H1 (cell line): Measurements from ENCODE around the gene SKIL. TPM values are rescaled to one million over a fixed set of nuclear protein-coding genes. Genes with fewer than 3 reads are reported as not detected.

ENCODE experiments used
- CTCF ChIA-PET: fragments of 300-600 bp; sonication (Branson Sonifier 250); formaldehyde crosslinking; loops from one replicate; lab custom pipeline; 2021; ENCODE audit not compliant: partially characterized antibody; lab: Charles Lee
- POLR2A ChIA-PET: fragments of 300-600 bp; sonication (Branson Sonifier 250); formaldehyde crosslinking; loops from one replicate; lab custom pipeline; 2021; ENCODE audit warnings: inconsistent platforms; ENCODE audit not compliant: partially characterized antibody; lab: Charles Lee
- DNase-seq, 2 experiments: peaks; one replicate each; pipeline versions ENCODE4 v3.0.0 to v3.0.0-alpha.2; 2010 to 2022; ENCODE audit warnings: low spot score in 2 of 2, low read depth in 1 of 2, mixed read lengths in 1 of 2
- FAIRE-seq: peaks from 2 replicates; lab custom pipeline; 2011; peaks lifted over from hg19 to GRCh38; lab: Jason Lieb, UNC
- H2AFZ ChIP-seq: 2 replicates; pipeline ENCODE4 v1.8.1; 2012; ENCODE audit warnings: low read length, inconsistent platforms
- H2AK5ac ChIP-seq: 2 replicates; pipeline ENCODE4 v1.6.1; 2013; ENCODE audit warnings: low read depth, low read length
- H2BK120ac ChIP-seq: replicated peaks from 2 replicates; pipeline ENCODE3; 2013; ENCODE audit warnings: low read depth, low read length, inconsistent platforms
- H2BK12ac ChIP-seq: 2 replicates; pipeline ENCODE4 v1.6.1; 2013; ENCODE audit warnings: low read depth, low read length
- H2BK15ac ChIP-seq: 2 replicates; pipeline ENCODE4 v1.6.1; 2013; ENCODE audit warnings: low read length
- H2BK20ac ChIP-seq: 2 replicates; pipeline ENCODE4 v1.6.1; 2013; ENCODE audit warnings: low read length
- H2BK5ac ChIP-seq: 2 replicates; pipeline ENCODE4 v1.6.1; 2013; ENCODE audit warnings: low read depth, low read length
- H3K14ac ChIP-seq: 2 replicates; pipeline ENCODE4 v1.6.1; 2013; ENCODE audit warnings: inconsistent platforms; ENCODE audit not compliant: insufficient read length
- H3K18ac ChIP-seq: 2 replicates; pipeline ENCODE4 v1.6.1; 2013; ENCODE audit warnings: low read length; ENCODE audit errors: extremely low read depth
- H3K23ac ChIP-seq: 2 replicates; pipeline ENCODE4 v1.6.1; 2013; ENCODE audit warnings: inconsistent platforms; ENCODE audit not compliant: insufficient read length
- H3K23me2 ChIP-seq: 2 replicates; pipeline ENCODE4 v1.6.1; 2013; ENCODE audit warnings: low read depth, low read length
- H3K27ac ChIP-seq: 2 replicates; pipeline ENCODE4 v1.6.1; 2011; ENCODE audit warnings: low read depth, low read length, inconsistent platforms
- H3K27me3 ChIP-seq, 4 experiments: replicated peaks in 1 of 4; 1 replicate in 1 of 4; 2 replicates in 3 of 4; pipeline versions ENCODE4 v1.6.1 to v1.8.1; 2011 to 2013; ENCODE audit warnings: low read length in 3 of 4, mild to moderate bottlenecking in 3 of 4, inconsistent platforms in 2 of 4, mixed read lengths in 2 of 4, moderate library complexity in 1 of 4; ENCODE audit not compliant: control insufficient read depth in 3 of 4, insufficient read depth in 3 of 4; ENCODE audit errors: extremely low read depth in 1 of 4
- H3K36me3 ChIP-seq, 4 experiments: 2 replicates each; pipeline versions ENCODE4 v1.6.1 to v1.8.1; 2011 to 2013; ENCODE audit warnings: mild to moderate bottlenecking in 4 of 4, low read length in 3 of 4, moderate library complexity in 2 of 4, control low read depth in 1 of 4, inconsistent platforms in 1 of 4; ENCODE audit not compliant: insufficient read depth in 4 of 4, control insufficient read depth in 2 of 4
- H3K4ac ChIP-seq: replicated peaks from 2 replicates; pipeline ENCODE3; 2013; ENCODE audit warnings: low read length, low read depth, mixed read lengths, inconsistent platforms; ENCODE audit not compliant: insufficient read length
- H3K4me1 ChIP-seq, 4 experiments: replicated peaks in 1 of 4; 1 replicate in 1 of 4; 2 replicates in 3 of 4; pipeline versions ENCODE4 v1.6.1 to v1.8.1; 2011 to 2013; ENCODE audit warnings: low read length in 3 of 4, inconsistent platforms in 2 of 4, mixed read lengths in 1 of 4; ENCODE audit not compliant: insufficient read depth in 4 of 4, control insufficient read depth in 3 of 4
- H3K4me2 ChIP-seq, 2 experiments: 2 replicates each; pipeline versions ENCODE4 v1.6.1 to v1.8.1; 2011 to 2013; ENCODE audit warnings: low read depth in 2 of 2, low read length in 2 of 2, control low read depth in 1 of 2, inconsistent platforms in 1 of 2, mild to moderate bottlenecking in 1 of 2; ENCODE audit not compliant: insufficient read depth in 1 of 2
- H3K4me3 ChIP-seq, 4 experiments: fragments of 200-600, 300-600 bp in 1 of 4; sonication (generic), shearing (Covaris generic), sonication (Bioruptor Twin) in 1 of 4; 2 replicates each; pipeline versions ENCODE4 v1.5.1 to v1.8.1; 2011 to 2016; ENCODE audit warnings: low read length in 4 of 4, low read depth in 3 of 4, control low read depth in 2 of 4, inconsistent platforms in 2 of 4, mild to moderate bottlenecking in 2 of 4, mixed read lengths in 1 of 4, moderate library complexity in 1 of 4; ENCODE audit not compliant: insufficient read depth in 2 of 4; ENCODE audit errors: extremely low read depth in 1 of 4
- H3K56ac ChIP-seq: replicated peaks from 2 replicates; pipeline ENCODE3; 2013; ENCODE audit warnings: low read depth, mild to moderate bottlenecking, mixed read lengths, low read length, inconsistent platforms; ENCODE audit not compliant: insufficient read length
- H3K79me1 ChIP-seq: 2 replicates; pipeline ENCODE4 v1.6.1; 2013; ENCODE audit warnings: low read depth, low read length, control low read depth
- H3K79me2 ChIP-seq, 2 experiments: 2 replicates each; pipeline versions ENCODE4 v1.6.1 to v1.8.1; 2012 to 2013; ENCODE audit warnings: low read length in 2 of 2, mild to moderate bottlenecking in 2 of 2, inconsistent platforms in 1 of 2; ENCODE audit not compliant: insufficient read depth in 2 of 2, control insufficient read depth in 1 of 2
- H3K9ac ChIP-seq, 4 experiments: replicated peaks in 1 of 4; 1 replicate in 1 of 4; 2 replicates in 3 of 4; pipeline versions ENCODE4 v1.6.1 to v1.8.1; 2011 to 2013; ENCODE audit warnings: low read depth in 3 of 4, low read length in 3 of 4, control low read depth in 2 of 4, mild to moderate bottlenecking in 2 of 4, moderate library complexity in 2 of 4, inconsistent platforms in 1 of 4; ENCODE audit errors: extremely low read depth in 1 of 4
- H3K9me3 ChIP-seq, 2 experiments: 2 replicates each; pipeline versions ENCODE4 v1.6.1 to v1.8.1; 2012 to 2013; ENCODE audit warnings: mild to moderate bottlenecking in 2 of 2, moderate library complexity in 2 of 2, control low read depth in 1 of 2, inconsistent platforms in 1 of 2, low read depth in 1 of 2, low read length in 1 of 2, mixed read lengths in 1 of 2; ENCODE audit not compliant: insufficient read depth in 2 of 2
- H4K20me1 ChIP-seq, 2 experiments: replicated peaks in 1 of 2; 2 replicates each; pipeline versions ENCODE3 to v1.8.1; 2011 to 2013; ENCODE audit warnings: inconsistent platforms in 2 of 2, low read length in 2 of 2, mild to moderate bottlenecking in 1 of 2; ENCODE audit not compliant: insufficient read depth in 2 of 2, control insufficient read depth in 1 of 2
- H4K5ac ChIP-seq: 2 replicates; pipeline ENCODE4 v1.6.1; 2013; ENCODE audit warnings: low read length, low read depth, mixed read lengths, inconsistent platforms; ENCODE audit not compliant: insufficient read length
- H4K8ac ChIP-seq: 2 replicates; pipeline ENCODE4 v1.8.0; 2013; ENCODE audit warnings: mild to moderate bottlenecking, moderate library complexity, low read length, inconsistent platforms; ENCODE audit not compliant: insufficient read depth; ENCODE audit errors: extremely low read depth
- H4K91ac ChIP-seq: replicated peaks from 2 replicates; pipeline ENCODE3; 2013; ENCODE audit warnings: low read length, mixed read lengths, inconsistent platforms; ENCODE audit not compliant: insufficient read length
- EZH2 ChIP-seq: fragments of 200-600 bp; sonication (generic); IDR thresholded peaks from 2 replicates; pipeline ENCODE4 v1.7.1; 2012; ENCODE audit warnings: low read depth, mild to moderate bottlenecking, moderate library complexity, low read length, inconsistent platforms; ENCODE audit not compliant: severe bottlenecking
- GTF2F1 ChIP-seq: IDR thresholded peaks from 2 replicates; pipeline ENCODE4 v1.6.1; 2012; ENCODE audit warnings: low read depth, low read length, improper control_type of control experiment, borderline replicate concordance
- HDAC2 ChIP-seq, 2 experiments: fragments of 300-600 bp in 1 of 2; sonication (generic) in 1 of 2; IDR thresholded peaks; 2 replicates each; pipeline ENCODE4 v1.6.1; 2011 to 2012; ENCODE audit warnings: low read depth in 2 of 2, low read length in 2 of 2, mild to moderate bottlenecking in 2 of 2, moderate library complexity in 2 of 2, borderline replicate concordance in 1 of 2, inconsistent platforms in 1 of 2
- HDAC6 ChIP-seq: IDR thresholded peaks from one replicate; pipeline ENCODE4 v1.7.1; 2012; ENCODE audit warnings: low read depth, mild to moderate bottlenecking, inconsistent platforms, low read length, moderate library complexity
- JUN ChIP-seq: IDR thresholded peaks from 2 replicates; pipeline ENCODE4 v1.6.1; 2011; ENCODE audit warnings: low read depth, mild to moderate bottlenecking, improper control_type of control experiment, low read length
- RAD21 ChIP-seq, 2 experiments: IDR thresholded peaks in 1 of 2; conservative IDR thresholded peaks in 1 of 2; 2 replicates each; pipeline ENCODE4 v1.6.1; 2011; ENCODE audit warnings: low read depth in 2 of 2, low read length in 2 of 2, improper control_type of control experiment in 1 of 2, inconsistent platforms in 1 of 2, mild to moderate bottlenecking in 1 of 2, moderate library complexity in 1 of 2
- RXRA ChIP-seq: IDR thresholded peaks from 2 replicates; pipeline ENCODE4 v1.6.1; 2011; ENCODE audit warnings: low read depth, mild to moderate bottlenecking, low read length, moderate library complexity; ENCODE audit not compliant: insufficient read depth
- SIX5 ChIP-seq: IDR thresholded peaks from 2 replicates; pipeline ENCODE4 v1.6.1; 2011; ENCODE audit warnings: mild to moderate bottlenecking, low read depth, low read length
- SRF ChIP-seq: IDR thresholded peaks from 2 replicates; pipeline ENCODE4 v1.6.1; 2011; ENCODE audit warnings: mild to moderate bottlenecking, low read depth, low read length, moderate library complexity
- SUZ12 ChIP-seq: fragments of 200-600 bp; sonication (generic); IDR thresholded peaks from 2 replicates; pipeline ENCODE4 v1.6.1; 2012; ENCODE audit warnings: mild to moderate bottlenecking, inconsistent platforms, low read length, moderate library complexity, mixed read lengths
- TAF1 ChIP-seq: IDR thresholded peaks from 2 replicates; pipeline ENCODE4 v1.6.1; 2011; ENCODE audit warnings: mild to moderate bottlenecking, low read depth, low read length
- TBP ChIP-seq: IDR thresholded peaks from 2 replicates; pipeline ENCODE4 v1.6.1; 2011; ENCODE audit warnings: low read depth, low read length, improper control_type of control experiment
- WGBS, 2 experiments: shearing (Covaris generic) in 1 of 2; methylation state at CpG; one replicate each; pipeline versions ENCODE4 v1.1.6 to v1.1.7; 2013 to 2015; ENCODE audit warnings: low lambda C conversion rate in 2 of 2, mixed read lengths in 2 of 2, inconsistent platforms in 1 of 2, low coverage in 1 of 2, missing lambda C conversion rate in 1 of 2; ENCODE audit not compliant: insufficient replicate concordance in 2 of 2, insufficient coverage in 1 of 2, insufficient read length in 1 of 2; ENCODE audit errors: extremely low coverage in 1 of 2, missing lambda C conversion rate in 1 of 2; 5-methylcytosine and 5-hydroxymethylcytosine counted together
- polyA plus RNA-seq, 7 experiments: library from polyadenylated mRNA; depleted of rRNA in 3 of 7; stranded (reverse) in 5 of 7; unstranded in 2 of 7; fragments of >200 nt in 5 of 7; fragments of 200-250 nt in 2 of 7; gene quantifications; 1 replicate in 5 of 7; 2 replicates in 1 of 7; 4 replicates in 1 of 7; pipeline versions ENCODE4 v1.2.1 to v1.2.3, GENCODE V29; 2011 to 2013; ENCODE audit warnings: missing spikeins in 2 of 7, mixed read lengths in 2 of 7
- total RNA-seq: library from RNA; stranded (reverse); fragmentation: NEBNext Ultra II Directional; extraction: Animal tissue kit (Norgen Biotek cat#: 25700); gene quantifications from 2 replicates; pipeline ENCODE4 v1.2.1, GENCODE V29; 2021

Gene SKIL
- total and polyA plus RNA-seq, 2 of the 8 experiments (the other 6 are each of a cell fraction or from before 2014, with no cell fraction given): 13.2 to 277 TPM

GRCh38 chr3:170386468-170386867 is 29.0 kb downstream of the SKIL start:
- Histone ChIP-seq H3K9ac (no peak overlapping the region), H2BK12ac (no peak overlapping the region), H3K23me2 (no peaks in the 10 kb centered on the region), H4K5ac (no peak overlapping the region), H3K18ac (no peak overlapping the region), H3K9me3 (no peaks in the 10 kb centered on the region), H3K79me2 (peaks cover 0 to 53% of the 10 kb centered on the region in 2 experiments; a peak in 3 of 4 replicates), H3K27ac (no peak overlapping the region), H3K4me3 (no peak overlapping the region), H2BK15ac (no peak overlapping the region), H2BK20ac (no peak overlapping the region), H3K36me3 (peaks cover 11 to 69% (median 47%) of the 10 kb centered on the region in 4 experiments), H2AK5ac (no peak overlapping the region), H2BK120ac (no peak overlapping the region), H4K91ac (no peak overlapping the region), H4K8ac (no peak overlapping the region), H3K4me1 (no peaks in the 10 kb centered on the region), H3K4ac (no peak overlapping the region), H2AFZ (no peak overlapping the region), H4K20me1 (no peaks in the 10 kb centered on the region), H2BK5ac (no peak overlapping the region), H3K4me2 (no peak overlapping the region), H3K56ac (no peak overlapping the region), H3K27me3 (no peaks in the 10 kb centered on the region), H3K23ac (no peak overlapping the region), H3K79me1 (no peaks in the 10 kb centered on the region; the same call in 1 of the 2 replicates), H3K14ac (no peak overlapping the region)
- ChIA-PET CTCF (interaction anchor here (1.0 to 2.2 kb wide), 2 partner anchors 9 to 24 kb away, joined by 3 to 5 read pairs; no protein-coding TSS in a partner anchor), POLR2A (interaction anchor here (3.9 kb wide), 1 partner anchor 12 kb away, joined by 21 read pairs; no protein-coding TSS in a partner anchor)
- 96% methylated on average over 3 of the region's 3 CpGs; no CpG with 5 or more reads in 1 of the 2 experiments for WGBS, 2 experiments
- DNase-seq (no peak), FAIRE-seq (no peak)
- no peak for TF ChIP-seq GTF2F1
- no peak for TF ChIP-seq JUN
- TF ChIP-seq HDAC2 (IDR thresholded peaks at IDR 0.05; ENCODE audit: borderline replicate concordance in 1 of 2, low read depth in 2 of 2, low read length in 2 of 2): no peak
- no peak for TF ChIP-seq SUZ12
- no peak for TF ChIP-seq RAD21 (IDR thresholded peaks at IDR 0.05 in 1 of 2, conservative IDR thresholded peaks at IDR 0.05 in 1 of 2; ENCODE audit: low read depth in 2 of 2, low read length in 2 of 2)
- no peak for TF ChIP-seq RXRA
- no peak for TF ChIP-seq SIX5
- no peak for TF ChIP-seq TAF1
- TF ChIP-seq EZH2: no peak
- no peak for TF ChIP-seq SRF
- TF ChIP-seq HDAC6: no peak
- TF ChIP-seq TBP: no peak
